ENCODE measurements around the gene HEG1.

DNA sequence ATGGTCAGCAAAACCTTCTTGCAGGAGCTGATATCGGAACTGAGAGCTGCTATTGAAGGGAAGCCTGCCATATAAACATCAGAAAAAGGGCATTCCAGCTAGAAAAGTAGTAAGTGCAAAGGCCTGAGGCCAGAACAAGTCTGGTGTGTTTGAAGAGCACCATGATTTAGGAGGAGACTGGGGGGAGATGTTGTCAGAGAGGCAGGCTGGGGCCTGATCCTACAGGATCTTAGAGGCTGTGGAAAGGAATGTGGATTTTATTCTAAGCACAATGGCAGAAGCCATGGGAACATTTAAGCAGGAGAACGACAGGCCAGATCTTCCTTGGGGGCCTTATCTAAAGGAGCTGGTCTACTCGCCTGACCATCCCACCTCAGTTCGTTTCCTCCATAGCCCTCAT is 116.1 kb downstream of the HEG1 start:
- no peak for TF ChIP-seq TAF1 (IDR thresholded peaks at IDR 0.05; ENCODE audit: low read depth, low read length)
- no peak for TF ChIP-seq POLR2A (IDR thresholded peaks at IDR 0.05; ENCODE audit: low read depth, low read length)
- no peak for TF ChIP-seq SPI1 (IDR thresholded peaks at IDR 0.05; ENCODE audit: low read depth, low read length)

Measured in GM12891 (cell line).